Stimulated activated CD4-positive, alpha-beta T cell treated with anti-CD3 and anti-CD28 coated beads, Interleukin-12 subunit alpha, Interleukin-12 subunit beta, amount 100 ng/mL, for 4 hours (primary cell): ENCODE measurements around the gene KIAA1217.

Experiments
- DNase-seq: peaks from one replicate; pipeline ENCODE4 v3.0.0-alpha.2; 2020

Gene KIAA1217

GRCh38 chr10:24210501-24210900, 1.6 kb downstream of the KIAA1217 start:
- DNase-seq: no peak

DNA sequence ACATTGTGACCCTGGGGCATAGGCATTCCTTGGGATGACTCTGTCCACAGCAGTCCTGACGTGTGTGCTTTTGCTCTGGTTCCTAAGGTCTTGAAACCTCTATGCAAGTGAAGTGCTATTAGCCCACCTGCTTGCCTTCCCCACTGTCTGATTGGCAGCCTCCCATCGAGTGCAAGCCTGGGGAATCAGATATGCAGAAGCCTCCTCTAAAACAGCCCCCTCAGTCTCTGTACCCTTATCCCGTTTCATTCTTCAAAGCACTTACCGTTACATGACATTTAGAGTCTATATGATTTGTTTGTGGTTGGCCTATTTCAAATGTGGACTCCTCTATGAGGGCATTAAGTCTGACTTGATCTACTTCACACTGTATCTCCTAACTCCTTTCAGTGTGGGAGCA, 4.3 kb downstream of the KIAA1217 start:
- no peak for DNase-seq

- no peak for DNase-seq
These were observed 4.9 kb downstream of the KIAA1217 start for GRCh38 chr10:24213881-24214280.

- no peak for DNase-seq
These were observed 5.8 kb downstream of the KIAA1217 start for GRCh38 chr10:24214762-24215161.

DNA sequence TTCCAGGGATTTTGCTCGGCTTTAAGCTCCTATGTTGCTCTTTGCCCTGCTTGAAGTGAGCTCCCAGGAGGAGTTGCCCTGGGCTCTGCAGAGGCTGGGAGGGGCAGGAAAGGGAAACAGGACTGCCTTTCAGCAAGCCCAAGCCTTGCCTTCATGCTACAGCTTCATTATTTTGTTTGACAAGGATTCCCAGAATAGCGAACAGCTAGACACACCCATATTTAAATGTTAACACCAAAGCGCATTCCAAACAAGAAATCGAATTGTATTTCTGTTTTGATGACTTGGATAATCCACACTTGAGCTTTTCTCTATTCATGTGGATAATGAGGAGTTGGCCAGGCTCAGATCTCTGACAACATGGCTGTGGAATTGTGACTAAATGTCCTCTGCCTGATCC, 6.3 kb downstream of the KIAA1217 start:
- DNase-seq: no peak

DNA sequence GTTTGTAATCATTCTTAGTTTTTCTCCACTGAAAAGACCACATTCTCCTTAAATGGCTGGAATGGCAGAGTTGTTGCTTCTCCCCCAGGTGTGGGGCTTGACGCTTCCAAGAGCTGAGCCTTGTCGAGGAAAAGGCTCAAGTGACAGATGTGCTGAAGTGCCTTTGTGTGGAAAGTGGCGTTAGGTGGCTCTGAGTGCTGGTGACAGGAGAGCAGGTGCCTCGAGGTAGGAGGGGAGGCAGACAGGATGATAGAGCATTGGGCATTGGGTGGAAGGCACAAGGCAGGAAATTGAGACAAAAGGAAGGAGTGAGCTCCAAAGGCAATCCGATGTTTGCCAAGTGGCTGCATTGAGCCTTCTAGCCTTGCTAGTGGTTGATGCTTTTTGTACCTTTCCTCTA, 6.7 kb downstream of the KIAA1217 start:
- no peak for DNase-seq

- DNase-seq: no peak
These were observed 11.0 kb downstream of the KIAA1217 start for GRCh38 chr10:24219963-24220362.

DNA sequence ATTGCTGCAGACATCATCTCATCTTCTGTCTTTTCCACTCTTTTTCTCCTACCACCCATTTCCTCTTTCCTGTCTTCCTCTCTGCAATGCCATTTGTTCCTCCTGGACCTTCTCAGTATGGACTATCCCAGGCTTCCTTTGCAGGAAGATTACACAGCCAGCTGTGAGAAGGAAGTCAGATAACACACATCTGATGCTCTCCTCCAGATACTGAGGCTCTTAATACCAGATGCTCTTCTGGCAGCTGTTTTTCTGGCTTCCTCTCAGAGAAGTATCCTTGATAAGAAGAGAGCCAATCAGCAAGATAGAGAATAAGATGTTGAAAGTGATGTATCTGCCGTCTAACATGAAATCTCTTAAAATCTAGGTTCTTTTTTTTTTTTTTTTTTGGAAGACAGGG, 14.4 kb downstream of the KIAA1217 start:
- no peak for DNase-seq

- DNase-seq: no peak
These were observed 15.0 kb downstream of the KIAA1217 start for GRCh38 chr10:24223953-24224352.

DNA sequence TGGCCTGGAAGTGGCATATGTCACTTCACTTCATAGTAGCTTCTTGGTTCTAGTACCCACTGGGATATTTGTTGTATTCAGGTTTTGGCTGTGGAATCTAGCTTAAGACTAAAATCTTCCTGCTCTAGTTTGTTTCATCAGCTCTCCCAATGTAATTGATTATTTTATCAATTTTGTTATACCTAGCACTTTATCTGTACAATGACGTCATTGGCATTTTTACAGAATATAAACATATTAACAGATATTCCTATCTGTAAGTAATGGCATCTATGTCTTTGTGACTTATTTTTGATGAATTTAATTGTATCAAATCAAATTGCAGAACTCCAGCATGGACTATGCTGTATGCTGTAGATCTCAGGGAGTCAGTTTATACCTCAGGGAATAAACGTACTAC, 19.7 kb downstream of the KIAA1217 start:
- no peak for DNase-seq

- DNase-seq: no peak
These were observed 21.0 kb downstream of the KIAA1217 start for GRCh38 chr10:24229909-24230308.

GRCh38 chr10:24231200-24231599, 22.3 kb downstream of the KIAA1217 start:
- no peak for DNase-seq

- DNase-seq: no peak
These were observed 25.8 kb downstream of the KIAA1217 start for GRCh38 chr10:24234784-24235183.

- DNase-seq: no peak
These were observed 26.5 kb downstream of the KIAA1217 start for GRCh38 chr10:24235471-24235870.

- no peak for DNase-seq
These were observed 29.0 kb downstream of the KIAA1217 start for GRCh38 chr10:24237801-24238395.

DNA sequence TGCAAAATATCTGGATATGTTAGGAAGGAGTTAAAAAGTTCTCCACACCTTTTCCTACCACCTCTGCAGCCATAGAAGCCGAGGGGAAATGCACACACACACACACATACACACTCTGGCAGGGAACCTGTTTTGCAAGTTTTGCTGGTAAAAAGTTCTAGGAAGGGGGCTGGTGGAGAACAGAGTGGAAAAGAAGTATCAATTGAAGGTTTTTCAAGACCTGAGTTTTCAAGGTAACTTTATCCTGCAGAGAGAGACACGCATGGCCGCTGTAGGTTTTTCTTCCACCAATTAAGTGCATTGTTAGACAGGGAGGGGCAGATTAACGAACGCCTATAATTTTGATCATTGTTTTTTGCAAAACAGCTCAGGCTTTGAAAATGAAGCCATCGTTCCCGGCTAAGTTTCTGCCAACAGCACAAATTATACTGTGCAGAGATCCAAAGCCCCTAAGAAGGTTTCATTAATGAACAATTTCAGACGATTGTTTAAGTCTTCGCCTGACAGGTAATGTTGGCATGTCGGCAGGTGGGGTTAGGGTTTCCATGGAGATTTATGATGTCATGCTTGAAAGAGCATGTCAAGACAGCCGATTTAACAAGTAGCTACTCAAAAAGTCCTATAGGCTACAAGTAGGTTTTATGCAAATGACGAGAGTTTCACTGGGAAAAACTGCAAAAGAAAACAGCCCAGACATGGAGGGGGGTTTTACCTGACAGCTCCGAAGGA, 29.7 kb downstream of the KIAA1217 start:
- no peak for DNase-seq

DNA sequence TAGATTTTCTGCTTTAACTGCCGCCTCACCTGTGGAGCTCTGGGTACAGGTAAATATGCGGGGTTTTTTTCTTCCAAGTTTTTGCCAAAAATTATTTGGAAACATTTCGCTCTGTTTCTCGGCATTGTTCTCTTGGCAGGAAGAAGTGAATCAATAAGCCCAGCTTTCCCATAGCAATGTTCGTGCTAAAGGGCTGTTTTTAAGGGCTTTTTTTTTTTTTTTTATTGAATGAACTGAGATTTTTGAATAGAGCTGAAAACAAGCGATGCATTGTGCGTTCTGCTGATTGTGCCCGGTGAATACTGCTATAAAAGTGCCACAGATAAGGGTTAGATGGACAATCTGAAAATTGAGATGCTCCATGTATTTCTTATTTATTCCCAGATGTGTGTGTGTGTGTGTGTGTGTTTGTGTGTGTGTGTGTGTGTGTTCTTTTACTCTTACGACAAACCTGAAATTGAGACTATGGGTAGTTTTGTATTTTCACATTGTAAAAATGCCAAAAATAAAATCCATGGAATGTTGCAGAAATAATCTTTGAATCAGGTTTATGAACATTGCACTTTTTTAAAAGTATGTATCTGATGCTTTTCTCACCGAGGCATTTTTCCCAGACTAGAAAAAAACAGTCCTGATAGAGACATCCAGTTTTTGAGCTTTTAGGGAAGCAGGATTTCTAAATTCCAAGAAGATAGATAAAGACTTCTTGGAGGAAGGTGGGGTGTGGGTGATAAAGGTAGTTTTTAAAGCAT, 30.5 kb downstream of the KIAA1217 start:
- DNase-seq: no peak

- DNase-seq: no peak
These were observed 31.3 kb downstream of the KIAA1217 start for GRCh38 chr10:24240041-24240751.

DNA sequence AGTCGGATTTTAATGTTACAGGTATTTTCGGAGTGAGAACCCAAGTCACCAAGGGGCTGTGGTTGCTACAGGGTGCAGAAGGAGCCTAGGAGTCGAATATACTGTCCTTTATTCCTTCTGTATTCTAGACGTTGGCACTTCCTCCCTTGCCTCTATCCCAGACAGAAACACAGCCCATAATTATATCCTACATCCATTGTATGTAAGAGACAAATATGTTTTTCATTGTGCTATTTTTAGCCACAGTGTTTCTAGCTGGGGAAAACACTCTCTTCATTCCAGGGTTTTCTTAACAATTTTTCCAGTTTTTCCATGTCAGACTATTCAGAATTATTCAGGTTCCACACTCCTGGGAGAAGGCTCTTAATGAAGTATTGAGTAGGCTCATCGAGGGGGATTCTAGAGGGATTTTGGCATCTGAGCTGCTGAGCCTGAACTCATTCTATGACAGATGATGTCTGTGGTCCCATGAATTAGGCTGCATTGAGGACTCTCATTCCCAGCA, 32.6 kb downstream of the KIAA1217 start:
- no peak for DNase-seq

DNA sequence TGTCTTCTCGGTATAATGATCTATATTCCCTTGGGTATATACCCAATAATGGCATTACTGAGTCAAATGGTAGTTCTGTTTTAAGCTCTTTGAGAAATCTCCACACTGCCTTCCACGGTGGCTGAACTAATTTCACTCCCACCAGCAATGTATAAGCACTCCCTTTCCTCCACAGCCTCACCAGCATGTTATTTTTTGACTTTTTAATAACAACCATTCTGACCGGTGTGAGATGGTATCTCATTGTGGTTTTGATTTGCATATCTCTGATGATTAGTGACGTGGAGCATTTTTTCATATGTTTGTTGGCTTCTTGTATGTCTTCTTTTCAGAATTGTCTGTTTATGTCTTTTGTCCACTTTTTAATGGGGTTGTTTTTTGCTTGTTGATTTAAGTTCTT, 33.6 kb downstream of the KIAA1217 start:
- no peak for DNase-seq

DNA sequence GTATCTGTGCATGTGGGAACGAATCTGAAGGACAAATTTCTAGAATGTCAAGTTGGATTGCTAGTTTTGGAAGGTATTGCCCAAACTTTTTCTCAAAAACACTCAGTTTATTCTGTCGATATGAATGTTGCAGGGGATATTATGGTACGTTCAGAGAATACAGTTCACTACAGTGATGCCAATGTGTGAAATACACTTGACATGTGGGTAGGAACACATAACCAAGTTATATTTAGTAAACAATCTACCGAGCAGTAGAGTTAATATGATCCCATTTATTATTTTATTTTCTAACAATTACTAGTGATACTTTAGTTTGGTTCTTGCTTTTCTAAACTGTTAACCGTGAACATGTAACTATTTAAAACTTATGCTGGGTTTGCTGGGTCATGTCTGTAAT, 37.4 kb downstream of the KIAA1217 start:
- DNase-seq: no peak

DNA sequence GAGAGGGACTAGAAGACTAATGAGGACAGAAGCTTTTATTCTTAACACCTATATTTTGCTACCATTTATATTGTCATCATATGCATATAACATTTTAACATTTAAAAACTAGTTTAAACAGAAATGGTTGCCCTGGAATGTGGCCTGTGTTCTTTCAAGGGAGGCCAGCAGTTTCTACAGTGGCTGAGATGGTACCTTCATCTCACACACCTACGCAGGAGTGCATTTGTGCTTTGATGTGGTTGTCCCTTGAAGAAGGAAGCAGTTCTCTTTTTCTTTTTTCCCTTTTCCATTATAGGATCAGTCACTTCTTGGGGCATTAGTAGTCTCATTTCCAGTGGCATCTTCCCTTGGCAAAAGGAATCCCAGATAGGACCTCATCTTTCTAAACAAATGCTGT, 38.9 kb downstream of the KIAA1217 start:
- no peak for DNase-seq

GRCh38 chr10:24249829-24250415, 41.0 kb downstream of the KIAA1217 start:
- no peak for DNase-seq
